Adipocyte (in vitro differentiated cells): Measurements from ENCODE around the gene FIS1.
A peak's percentile ranks its signal among the peaks of the same experiment; 100 is the strongest.

Experiments used
- DNase-seq: peaks from one replicate; pipeline ENCODE4 v3.0.0-alpha.2; 2015; ENCODE audit warnings: low read depth
- H3K27me3 ChIP-seq: replicated peaks from 2 replicates; pipeline ENCODE4 v1.7.0; 2013; ENCODE audit warnings: mild to moderate bottlenecking, low read length, moderate library complexity; ENCODE audit not compliant: control insufficient read depth, insufficient read depth
- H3K36me3 ChIP-seq: 2 replicates; pipeline ENCODE4 v1.7.0; 2013; ENCODE audit warnings: low read length, mild to moderate bottlenecking, moderate library complexity; ENCODE audit not compliant: control insufficient read depth, insufficient read depth, severe bottlenecking
- H3K4me1 ChIP-seq: 2 replicates; pipeline ENCODE4 v1.7.0; 2013; ENCODE audit warnings: mild to moderate bottlenecking, low read length, moderate library complexity; ENCODE audit not compliant: control insufficient read depth, insufficient read depth
- H3K4me3 ChIP-seq: 2 replicates; pipeline ENCODE4 v1.7.0; 2013; ENCODE audit warnings: mild to moderate bottlenecking, low read length, moderate library complexity
- H3K9ac ChIP-seq: 2 replicates; pipeline ENCODE4 v1.7.0; 2013; ENCODE audit warnings: mild to moderate bottlenecking, low read length, moderate library complexity
- H3K9me3 ChIP-seq: 2 replicates; pipeline ENCODE4 v1.7.0; 2013; ENCODE audit warnings: mild to moderate bottlenecking, low read length, moderate library complexity; ENCODE audit not compliant: control insufficient read depth

Gene FIS1

GRCh38 chr7:101225650-101226049 is 19.2 kb downstream of the FIS1 start:
- no peak for DNase-seq
- Histone ChIP-seq H3K4me1 (peaks cover 17% of the 10 kb centered on the region), H3K9ac (no peak overlapping the region), H3K4me3 (no peak overlapping the region), H3K9me3 (no peaks in the 10 kb centered on the region), H3K36me3 (peaks cover 62% of the 10 kb centered on the region), H3K27me3 (no peaks in the 10 kb centered on the region)

GRCh38 chr7:101223528-101223927 is 21.4 kb downstream of the FIS1 start:
- DNase-seq = no peak
- Histone ChIP-seq H3K36me3 (peaks cover 53% of the 10 kb centered on the region), H3K4me1 (peaks cover 36% of the 10 kb centered on the region), H3K27me3 (no peaks in the 10 kb centered on the region), H3K9ac (no peak overlapping the region), H3K9me3 (no peaks in the 10 kb centered on the region), H3K4me3 (no peak overlapping the region)

GRCh38 chr7:101222275-101222830 is 22.5 kb downstream of the FIS1 start:
- no peaks in the 10 kb centered on the region for H3K27me3 ChIP-seq
- DNase-seq = no peak
- peaks cover 44% of the 10 kb centered on the region for H3K36me3 ChIP-seq
- H3K9ac ChIP-seq = no peak overlapping the region
- H3K9me3 ChIP-seq = no peaks in the 10 kb centered on the region
- H3K4me3 ChIP-seq = no peak overlapping the region
- peaks cover 36% of the 10 kb centered on the region for H3K4me1 ChIP-seq

- peaks cover 40% of the 10 kb centered on the region for H3K36me3 ChIP-seq
- no peak overlapping the region for H3K4me3 ChIP-seq
- no peaks in the 10 kb centered on the region for H3K27me3 ChIP-seq
- no peaks in the 10 kb centered on the region for H3K9me3 ChIP-seq
- no peak for DNase-seq
- H3K9ac ChIP-seq = peak overlapping the region; percentile 57
- H3K4me1 ChIP-seq = peaks cover 41% of the 10 kb centered on the region
Observed at GRCh38 chr7:101220295-101220694, 24.6 kb downstream of the FIS1 start.

- Histone ChIP-seq H3K4me1 (peaks cover 48% of the 10 kb centered on the region), H3K27me3 (no peaks in the 10 kb centered on the region), H3K9me3 (no peaks in the 10 kb centered on the region), H3K9ac (peak overlapping the region; percentile 99), H3K36me3 (peaks cover 31% of the 10 kb centered on the region), H3K4me3 (peak overlapping the region; percentile 97)
- DNase-seq = peak; percentile 33
Observed at GRCh38 chr7:101218236-101219125, 26.4 kb downstream of the FIS1 start.

DNA sequence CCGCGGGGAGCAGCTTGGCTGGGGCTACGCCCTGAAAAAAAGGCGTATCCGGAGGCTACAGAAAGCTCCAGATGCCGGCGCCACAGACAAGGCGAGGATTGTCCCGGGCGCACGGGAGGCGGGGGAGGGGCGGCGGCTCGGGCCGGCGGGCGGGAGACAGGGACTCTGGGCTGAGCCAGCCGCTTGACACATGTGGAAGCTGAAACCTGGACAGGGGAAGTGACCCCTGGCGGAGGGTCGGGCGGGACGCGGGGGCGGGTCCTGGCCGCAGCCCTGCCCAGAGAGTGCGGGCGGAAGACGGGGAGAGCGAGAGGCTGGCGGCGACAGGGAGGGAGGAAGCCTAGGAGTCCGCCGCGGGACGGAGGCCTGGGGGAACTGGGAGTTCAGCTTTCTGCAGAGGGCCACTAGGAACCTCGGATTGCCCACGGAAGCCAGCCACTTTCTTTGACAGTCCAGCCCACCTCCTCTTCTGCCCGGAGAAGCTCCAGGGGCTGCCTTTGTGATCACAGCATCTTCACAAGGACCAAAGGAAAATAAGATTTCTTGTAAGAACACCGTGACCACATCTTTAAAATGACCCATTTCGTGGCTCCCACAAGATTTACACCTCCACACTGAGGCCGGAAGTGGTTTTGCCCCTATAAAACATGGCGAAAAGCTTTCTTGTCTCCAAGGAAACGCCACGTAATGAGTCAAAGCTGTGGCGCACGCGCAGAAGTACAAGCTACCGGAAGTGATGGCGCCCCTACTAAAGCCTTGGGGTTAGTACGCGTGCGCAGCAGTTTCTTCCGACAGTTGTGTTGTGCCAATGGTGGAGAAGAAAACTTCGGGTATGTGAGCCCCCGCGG is 27.3 kb downstream of the FIS1 start, which contains the start of the genes PLOD3 and ZNHIT1:
TSS of gene PLOD3 (minus strand) at position 194 of the 848 bp plus-strand sequence. CDS start 307 bp downstream, outside the sequence.
TSS of gene ZNHIT1 (plus strand) at position 778 of the 848 bp plus-strand sequence. CDS start at position 809, 31 bp downstream.
- peak; percentile 100 for DNase-seq
- Histone ChIP-seq H3K9ac (peak within 1 kb of the TSS; percentile 99), H3K36me3 (peaks cover 31% of the 10 kb centered on the region), H3K9me3 (no peaks in the 10 kb centered on the region), H3K4me3 (peak within 1 kb of the TSS; percentile 97), H3K27me3 (no peaks in the 10 kb centered on the region), H3K4me1 (peaks cover 48% of the 10 kb centered on the region)

GRCh38 chr7:101216860-101217387 is 28.0 kb downstream of the FIS1 start:
- no peak for DNase-seq
- Histone ChIP-seq H3K4me3 (peak overlapping the region; percentile 97), H3K4me1 (peaks cover 48% of the 10 kb centered on the region), H3K9me3 (no peaks in the 10 kb centered on the region), H3K36me3 (peaks cover 32% of the 10 kb centered on the region), H3K9ac (peak overlapping the region; percentile 99), H3K27me3 (no peaks in the 10 kb centered on the region)

DNA sequence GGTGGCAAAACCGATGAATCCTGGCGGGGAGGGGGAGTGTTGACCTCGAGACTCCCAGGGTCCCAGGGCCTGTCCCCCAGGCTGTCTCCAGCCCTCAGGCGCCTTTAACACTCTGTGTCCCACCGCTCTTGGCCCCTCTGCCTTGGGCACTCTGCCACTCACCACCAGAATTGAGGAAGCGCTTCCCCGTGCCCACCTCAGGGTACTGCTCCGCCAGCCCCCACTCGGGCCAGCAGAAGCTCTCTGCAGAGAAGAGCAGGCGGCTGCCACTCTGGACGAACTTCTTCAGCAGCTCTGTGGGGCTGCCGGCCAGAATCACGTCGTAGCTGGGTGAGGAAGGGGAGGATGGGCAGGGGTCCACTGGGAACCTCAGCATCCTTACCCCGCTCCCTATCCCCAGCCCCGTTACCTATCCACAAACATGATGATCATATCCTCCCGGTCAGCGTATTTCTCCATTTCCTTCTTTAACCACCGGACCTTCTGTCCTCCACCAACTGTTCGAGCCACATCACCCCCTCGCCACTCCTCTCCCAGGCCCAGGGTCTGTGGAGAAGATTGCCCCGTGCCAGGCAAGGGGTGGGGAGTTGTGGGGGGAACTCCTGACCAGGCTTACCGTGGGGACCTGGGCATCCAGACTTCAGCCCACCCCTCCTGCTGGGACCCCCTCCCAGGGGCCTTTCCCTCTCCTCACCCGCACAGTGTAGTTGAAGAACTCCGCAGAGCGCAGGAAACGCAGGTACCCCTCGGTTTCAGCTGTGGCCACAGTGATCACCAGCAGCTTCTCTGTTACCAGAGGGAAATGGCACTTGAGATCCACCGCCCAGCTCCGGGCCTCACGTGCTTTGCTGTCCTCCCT is 28.7 kb downstream of the FIS1 start:
- Histone ChIP-seq H3K27me3 (no peaks in the 10 kb centered on the region), H3K9me3 (no peaks in the 10 kb centered on the region), H3K9ac (peak overlapping the region; percentile 99), H3K4me3 (peak overlapping the region; percentile 97), H3K4me1 (peaks cover 43% of the 10 kb centered on the region), H3K36me3 (peaks cover 33% of the 10 kb centered on the region)
- DNase-seq = peak; percentile 50

- no peak for DNase-seq
- H3K36me3 ChIP-seq = peaks cover 68% of the 10 kb centered on the region
Observed at GRCh38 chr7:101212014-101212413, 32.9 kb downstream of the FIS1 start.

GRCh38 chr7:101211501-101211900 is 33.4 kb downstream of the FIS1 start:
- Histone ChIP-seq H3K4me1 (peaks cover 18% of the 10 kb centered on the region), H3K9me3 (no peaks in the 10 kb centered on the region), H3K27me3 (no peaks in the 10 kb centered on the region), H3K9ac (no peak overlapping the region), H3K36me3 (peaks cover 70% of the 10 kb centered on the region), H3K4me3 (no peak overlapping the region)
- DNase-seq = no peak

More at GRCh38 chr7:101212014-101212413, 32.9 kb downstream of the FIS1 start:
- Histone ChIP-seq H3K4me1 (peaks cover 21% of the 10 kb centered on the region), H3K9me3 (no peaks in the 10 kb centered on the region), H3K4me3 (no peak overlapping the region), H3K27me3 (no peaks in the 10 kb centered on the region), H3K9ac (no peak overlapping the region)
